ENCODE results near the gene NOVA2.

GRCh38 chr19:45938733-45939319, 34.8 kb downstream of the NOVA2 start:
- no peak for TF ChIP-seq CTCF (IDR thresholded peaks at IDR 0.05)
- TF ChIP-seq POLR2A (IDR thresholded peaks at IDR 0.05): no peak

Data from thyroid gland (tissue), 4 donors.